B cell (primary cell): ENCODE results near the gene CARHSP1. TPM values are rescaled to one million over a fixed set of nuclear protein-coding genes. Genes with fewer than 3 reads are reported as not detected.
"Not testable (repeated sequence)": the region's sequence is repeated elsewhere in the genome, so short reads cannot be mapped to it uniquely, and the experiment has no call there.

Experiments used
- ATAC-seq: fragments of 200-7000 bp; cut with Tn5 transposase; one replicate; pipeline ENCODE4 v1.10.0; 2021; ENCODE audit warnings: low read depth, mild to moderate bottlenecking, moderate number of reproducible peaks, moderate library complexity
- CTCF ChIA-PET: fragments of 350-600 bp; sonication (Branson Sonifier 250); formaldehyde crosslinking; loops from one replicate; lab custom pipeline; 2021; ENCODE audit warnings: antibody characterized with exemption, inconsistent platforms; lab: Charles Lee
- POLR2A ChIA-PET: fragments of 350-600 bp; sonication (Branson Sonifier 250); formaldehyde crosslinking; loops from one replicate; lab custom pipeline; 2021; ENCODE audit warnings: antibody characterized with exemption; lab: Charles Lee
- DNase-seq: peaks from one replicate; pipeline ENCODE4 v3.0.0; 2013
- H2AFZ ChIP-seq: 2 replicates; pipeline ENCODE4 v1.6.1; 2012; ENCODE audit warnings: mild to moderate bottlenecking, low read depth, low read length; ENCODE audit not compliant: insufficient read depth, poor library complexity, severe bottlenecking
- H3K27ac ChIP-seq, 2 donors: 1 replicate in 1 of 2; 2 replicates in 1 of 2; pipeline ENCODE4 v1.5.1; 2012 to 2013; ENCODE audit warnings: low read length in 2 of 2, mild to moderate bottlenecking in 2 of 2, moderate library complexity in 1 of 2
- H3K27me3 ChIP-seq, 4 experiments: fragments of 200-600 bp in 1 of 4; sonication (generic) in 1 of 4; replicated peaks in 1 of 4; 1 replicate in 2 of 4; 2 replicates in 2 of 4; pipeline versions ENCODE4 v1.6.1 to v1.7.0; 2013 to 2016; ENCODE audit warnings: low read length in 3 of 4, mild to moderate bottlenecking in 2 of 4, mixed read lengths in 1 of 4, moderate library complexity in 1 of 4; ENCODE audit not compliant: insufficient read depth in 4 of 4, control insufficient read depth in 3 of 4; ENCODE audit errors: control extremely low read depth in 1 of 4
- H3K36me3 ChIP-seq, 2 experiments: replicated peaks in 1 of 2; 1 replicate in 1 of 2; 2 replicates in 1 of 2; pipeline versions ENCODE4 v1.6.1 to v1.7.1; 2013; ENCODE audit warnings: low read length in 1 of 2; ENCODE audit not compliant: insufficient read depth in 2 of 2, control insufficient read depth in 1 of 2; ENCODE audit errors: control extremely low read depth in 1 of 2, extremely low read depth in 1 of 2
- H3K4me1 ChIP-seq, 2 donors: fragments of 200-600 bp in 1 of 2; sonication (generic) in 1 of 2; 1 replicate in 1 of 2; 2 replicates in 1 of 2; pipeline versions ENCODE4 v1.5.1 to v1.6.1; 2013 to 2017; ENCODE audit warnings: low read length in 2 of 2; ENCODE audit not compliant: control insufficient read depth in 2 of 2, insufficient read depth in 2 of 2
- H3K4me2 ChIP-seq: replicated peaks from 2 replicates; pipeline ENCODE3; 2012; ENCODE audit warnings: mild to moderate bottlenecking, low read depth, low read length; ENCODE audit not compliant: poor library complexity, severe bottlenecking
- H3K4me3 ChIP-seq, 5 experiments: fragments of 200-600 bp in 1 of 5; sonication (generic) in 1 of 5; 1 replicate in 3 of 5; 2 replicates in 2 of 5; pipeline versions ENCODE4 v1.5.1 to v1.7.0; 2011 to 2016; ENCODE audit warnings: low read length in 4 of 5, mild to moderate bottlenecking in 4 of 5, low read depth in 2 of 5, control low read depth in 1 of 5, moderate library complexity in 1 of 5; ENCODE audit not compliant: insufficient read depth in 1 of 5; ENCODE audit errors: control extremely low read depth in 1 of 5, extremely low read depth in 1 of 5
- H3K79me2 ChIP-seq: fragments of 200-600 bp; sonication (generic); one replicate; pipeline ENCODE4 v1.6.0; 2016; ENCODE audit warnings: low read length; ENCODE audit not compliant: control insufficient read depth, insufficient read depth
- H3K9ac ChIP-seq: fragments of 200-600 bp; sonication (generic); 2 replicates; pipeline ENCODE4 v1.6.1; 2017; ENCODE audit warnings: mild to moderate bottlenecking, low read length, moderate library complexity
- H3K9me3 ChIP-seq, 3 donors: one replicate each; pipeline versions ENCODE4 v1.6.1 to v1.7.1; 2013; ENCODE audit warnings: low read length in 2 of 3; ENCODE audit not compliant: control insufficient read depth in 2 of 3, insufficient read depth in 1 of 3; ENCODE audit errors: control extremely low read depth in 1 of 3
- H4K20me1 ChIP-seq: 2 replicates; pipeline ENCODE4 v1.6.0; 2012; ENCODE audit warnings: mild to moderate bottlenecking, low read length; ENCODE audit not compliant: insufficient read depth, control insufficient read depth, poor library complexity, severe bottlenecking
- H3K27ac Mint-ChIP-seq: one replicate; pipeline ENCODE4 v1.8.0; 2021; ENCODE audit warnings: mixed read lengths
- H3K27me3 Mint-ChIP-seq: one replicate; pipeline ENCODE4 v1.8.0; 2021; ENCODE audit warnings: mixed read lengths
- H3K4me1 Mint-ChIP-seq: one replicate; pipeline ENCODE4 v1.8.0; 2021; ENCODE audit warnings: mixed read lengths
- H3K4me3 Mint-ChIP-seq: one replicate; pipeline ENCODE4 v1.8.0; 2021; ENCODE audit warnings: mixed read lengths
- H3K9me3 Mint-ChIP-seq: one replicate; pipeline ENCODE4 v1.8.0; 2022; ENCODE audit warnings: mixed read lengths; ENCODE audit not compliant: insufficient read depth
- WGBS: methylation state at CpG from one replicate; pipeline ENCODE4 v1.1.5; 2013; ENCODE audit warnings: missing lambda C conversion rate; ENCODE audit not compliant: insufficient coverage; 5-methylcytosine and 5-hydroxymethylcytosine counted together
- intact Hi-C: fragments of 100-400 bp; cut with micrococcal nuclease; formaldehyde crosslinking; loops from one replicate; pipeline ENCODE4 v1.10.0; 2022
- polyA plus RNA-seq: library from polyadenylated mRNA; depleted of rRNA; stranded (reverse); fragments of >200 nt; gene quantifications from 2 replicates; pipeline ENCODE4 v1.2.3, GENCODE V29; 2012
- total RNA-seq, 2 donors: library from RNA; stranded (reverse); fragments of 120-200 nt in 1 of 2; gene quantifications; 1 replicate in 1 of 2; 2 replicates in 1 of 2; pipeline versions ENCODE4 v1.2.3 to v1.2.4, GENCODE V29; 2013 to 2022

The CARHSP1 gene
- total and polyA plus RNA-seq, 2 donors (not counting 1 experiment from before 2014, with no cell fraction given), result 26.5 to 63.1 TPM

DNA sequence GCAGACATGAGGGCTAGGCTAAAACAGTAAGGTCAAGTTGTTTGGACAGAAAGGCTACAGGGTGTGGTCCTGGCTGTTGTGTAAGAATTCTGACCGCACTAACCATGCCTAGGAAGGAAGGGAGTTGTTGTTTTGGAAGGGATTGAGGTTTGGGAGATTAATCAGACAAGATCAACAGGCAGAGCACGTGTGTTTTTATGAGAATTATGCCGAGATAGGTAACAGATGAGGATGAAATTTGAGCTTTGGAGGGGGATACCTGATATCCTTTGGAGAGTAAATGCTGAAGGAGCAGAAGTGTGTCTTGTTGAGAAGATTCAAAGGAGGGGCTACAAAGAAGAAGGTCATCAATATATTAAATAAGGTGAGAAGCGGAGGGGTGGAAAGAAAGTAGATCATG, 26.8 kb downstream of the CARHSP1 start:
- H3K4me3 Mint-ChIP-seq, H3K9me3 ChIP-seq, H3K27ac ChIP-seq, DNase-seq, H4K20me1 ChIP-seq, CTCF ChIA-PET, H3K4me1 Mint-ChIP-seq, ATAC-seq, H3K4me1 ChIP-seq, H3K27me3 Mint-ChIP-seq, H3K27ac Mint-ChIP-seq, H3K4me3 ChIP-seq, H3K36me3 ChIP-seq, H3K9ac ChIP-seq, H3K27me3 ChIP-seq, intact Hi-C loops, H3K4me2 ChIP-seq, H3K79me2 ChIP-seq, H2AFZ ChIP-seq, H3K9me3 Mint-ChIP-seq: not testable (repeated sequence)
- WGBS, result 98% methylated on average over 3 of the region's 4 CpGs
- POLR2A ChIA-PET, result interaction anchor here (0.6 kb wide), 1 partner anchor 1556 kb away, joined by 7 read pairs; no protein-coding TSS in a partner anchor

DNA sequence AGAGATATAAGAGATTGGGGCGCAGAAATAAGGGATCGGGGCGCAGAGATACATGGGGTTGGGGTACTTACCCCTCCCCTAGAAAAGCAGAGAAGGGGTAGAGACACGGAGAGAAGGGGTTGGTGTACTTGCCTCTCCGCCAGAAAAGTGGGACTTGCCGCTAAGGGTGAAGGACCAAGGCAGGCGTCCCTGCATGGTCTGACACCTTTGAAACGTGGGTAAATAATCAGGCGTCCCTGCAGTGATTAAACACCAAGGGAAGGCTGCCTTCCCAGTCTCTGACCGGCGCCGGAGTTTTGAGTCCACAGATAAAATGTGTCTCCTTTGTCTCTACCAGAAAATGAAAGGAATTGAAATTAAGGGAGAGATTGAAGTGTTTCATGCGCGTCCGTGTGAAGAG, 31.2 kb downstream of the CARHSP1 start:
- H3K4me3 Mint-ChIP-seq, ATAC-seq, H3K27me3 ChIP-seq, CTCF ChIA-PET, H3K27me3 Mint-ChIP-seq, H2AFZ ChIP-seq, H3K4me1 ChIP-seq, intact Hi-C loops, POLR2A ChIA-PET, H3K36me3 ChIP-seq, H4K20me1 ChIP-seq, H3K9me3 Mint-ChIP-seq, H3K4me1 Mint-ChIP-seq, H3K9me3 ChIP-seq, H3K4me2 ChIP-seq, H3K27ac Mint-ChIP-seq, H3K4me3 ChIP-seq, H3K9ac ChIP-seq, H3K27ac ChIP-seq, DNase-seq: not testable (repeated sequence)
- WGBS, result 98% methylated on average over 12 of the region's 15 CpGs
- H3K79me2 ChIP-seq, result peaks cover 11% of the 10 kb centered on the region

DNA sequence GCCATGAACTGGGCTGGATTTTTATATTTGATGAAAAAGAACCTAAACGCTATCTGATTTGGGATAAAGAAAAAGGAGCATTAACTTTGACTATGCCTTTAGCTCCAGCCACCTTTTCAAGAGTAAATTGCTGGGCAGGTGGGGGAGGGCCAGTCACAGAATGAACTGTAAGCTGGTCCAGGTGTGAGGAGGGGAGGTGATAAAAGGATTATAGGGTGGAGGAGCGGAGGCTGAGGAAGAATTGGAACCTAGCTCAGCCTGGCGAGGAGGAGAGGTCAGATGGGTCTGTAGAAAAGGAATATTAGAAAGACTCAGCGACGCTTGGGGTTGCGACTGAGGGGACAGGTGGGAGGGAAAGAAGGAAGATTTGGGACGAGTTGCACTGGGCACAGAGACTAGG, 32.0 kb downstream of the CARHSP1 start:
- H3K9me3 Mint-ChIP-seq, intact Hi-C loops, H3K4me1 ChIP-seq, H3K4me2 ChIP-seq, H3K36me3 ChIP-seq, H3K27me3 ChIP-seq, ATAC-seq, H3K27me3 Mint-ChIP-seq, H3K9me3 ChIP-seq, H3K4me1 Mint-ChIP-seq, DNase-seq, H2AFZ ChIP-seq, POLR2A ChIA-PET, H3K27ac ChIP-seq, H3K4me3 ChIP-seq, H3K27ac Mint-ChIP-seq, H3K4me3 Mint-ChIP-seq, H3K9ac ChIP-seq: not testable (repeated sequence)
- Histone ChIP-seq H4K20me1 (peaks cover 11% of the 10 kb centered on the region), H3K79me2 (peaks cover 19% of the 10 kb centered on the region)
- CTCF ChIA-PET, result interaction anchor here (1.0 kb wide), 1 partner anchor 44 kb away, joined by 4 read pairs; no protein-coding TSS in a partner anchor
- WGBS, result 100% methylated on average over 1 of the region's 7 CpGs
